ENCODE results near the gene ROR2.

Gene ROR2

DNA sequence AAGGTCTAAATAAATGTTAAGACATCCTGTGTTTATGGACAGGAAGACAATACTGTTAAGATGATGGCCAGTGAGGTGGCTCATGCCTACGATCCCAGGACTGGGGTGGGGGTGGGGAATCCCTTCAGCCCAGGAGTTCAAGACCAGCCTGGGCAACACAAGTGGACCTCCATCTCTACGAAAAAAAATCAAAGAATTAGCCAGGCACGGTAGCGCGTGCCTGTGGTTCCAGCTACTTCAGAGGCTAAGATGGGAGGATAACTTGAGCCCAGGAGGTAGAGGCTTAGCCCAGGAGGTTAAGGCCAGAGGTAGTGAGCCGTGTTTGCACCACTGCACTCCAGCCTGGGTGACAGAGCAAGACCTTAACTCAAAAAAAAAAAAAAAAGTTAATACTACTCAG lies 5.3 kb downstream of the ROR2 start:
- TF ChIP-seq, protein P1, sequence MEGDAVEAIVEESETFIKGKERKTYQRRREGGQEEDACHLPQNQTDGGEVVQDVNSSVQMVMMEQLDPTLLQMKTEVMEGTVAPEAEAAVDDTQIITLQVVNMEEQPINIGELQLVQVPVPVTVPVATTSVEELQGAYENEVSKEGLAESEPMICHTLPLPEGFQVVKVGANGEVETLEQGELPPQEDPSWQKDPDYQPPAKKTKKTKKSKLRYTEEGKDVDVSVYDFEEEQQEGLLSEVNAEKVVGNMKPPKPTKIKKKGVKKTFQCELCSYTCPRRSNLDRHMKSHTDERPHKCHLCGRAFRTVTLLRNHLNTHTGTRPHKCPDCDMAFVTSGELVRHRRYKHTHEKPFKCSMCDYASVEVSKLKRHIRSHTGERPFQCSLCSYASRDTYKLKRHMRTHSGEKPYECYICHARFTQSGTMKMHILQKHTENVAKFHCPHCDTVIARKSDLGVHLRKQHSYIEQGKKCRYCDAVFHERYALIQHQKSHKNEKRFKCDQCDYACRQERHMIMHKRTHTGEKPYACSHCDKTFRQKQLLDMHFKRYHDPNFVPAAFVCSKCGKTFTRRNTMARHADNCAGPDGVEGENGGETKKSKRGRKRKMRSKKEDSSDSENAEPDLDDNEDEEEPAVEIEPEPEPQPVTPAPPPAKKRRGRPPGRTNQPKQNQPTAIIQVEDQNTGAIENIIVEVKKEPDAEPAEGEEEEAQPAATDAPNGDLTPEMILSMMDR (IDR thresholded peaks at IDR 0.05; ENCODE audit: low read depth, low read length, missing control alignments): no peak
- no peak overlapping the region for H3K4me3 ChIP-seq (replicated peaks; ENCODE audit: low read depth, low read length)
- DNase-seq (ENCODE audit: extremely low read depth, low read depth): no peak

DNA sequence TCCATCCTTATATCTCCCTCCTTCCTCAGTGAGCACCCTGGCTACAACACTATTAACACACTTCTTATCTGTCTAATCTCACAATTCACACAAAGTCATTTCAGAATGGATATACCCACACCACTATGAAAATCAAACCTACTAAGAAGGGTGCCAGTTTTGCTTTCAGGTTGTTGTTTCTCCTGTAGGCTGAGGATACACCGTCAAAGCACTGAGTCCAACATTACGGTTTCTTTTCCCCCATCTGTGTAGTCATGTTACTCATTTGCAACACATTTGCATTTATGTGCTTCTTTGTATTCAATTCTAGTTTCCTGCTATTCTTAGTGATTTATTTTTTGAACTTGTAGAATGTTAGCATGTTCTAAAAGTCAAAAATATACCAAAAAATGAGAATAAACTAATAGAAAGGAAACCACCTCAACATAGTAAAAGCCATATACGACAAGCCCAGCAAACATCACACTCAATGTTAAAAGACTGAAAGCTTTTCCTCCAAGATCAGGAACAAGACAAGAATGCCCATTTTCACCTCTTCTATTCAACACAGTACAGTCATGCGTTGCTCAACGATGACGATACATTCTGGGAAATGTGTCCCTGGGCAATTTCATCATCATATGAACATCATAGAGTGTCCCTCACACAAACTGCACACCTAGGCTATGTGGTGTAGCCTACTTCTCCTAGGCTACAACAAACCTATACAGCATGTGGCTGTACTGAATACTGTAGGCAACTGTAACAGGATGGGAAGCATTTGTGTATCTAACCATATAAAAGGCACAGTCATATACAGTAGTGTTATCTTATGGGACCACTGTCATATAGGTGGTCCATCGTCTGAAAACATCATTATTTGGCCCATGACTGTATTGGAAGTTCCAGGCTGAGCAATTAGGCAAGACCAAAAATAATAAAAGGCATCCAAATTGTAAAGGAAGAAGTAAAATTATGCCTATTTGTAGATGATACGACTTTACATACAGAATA lies 6.3 kb downstream of the ROR2 start:
- TF ChIP-seq, protein P1 (IDR thresholded peaks at IDR 0.05; ENCODE audit: low read depth, low read length, missing control alignments): no peak
- no peak for DNase-seq (ENCODE audit: extremely low read depth, low read depth)
- H3K4me3 ChIP-seq (replicated peaks; ENCODE audit: low read depth, low read length): no peak overlapping the region

DNA sequence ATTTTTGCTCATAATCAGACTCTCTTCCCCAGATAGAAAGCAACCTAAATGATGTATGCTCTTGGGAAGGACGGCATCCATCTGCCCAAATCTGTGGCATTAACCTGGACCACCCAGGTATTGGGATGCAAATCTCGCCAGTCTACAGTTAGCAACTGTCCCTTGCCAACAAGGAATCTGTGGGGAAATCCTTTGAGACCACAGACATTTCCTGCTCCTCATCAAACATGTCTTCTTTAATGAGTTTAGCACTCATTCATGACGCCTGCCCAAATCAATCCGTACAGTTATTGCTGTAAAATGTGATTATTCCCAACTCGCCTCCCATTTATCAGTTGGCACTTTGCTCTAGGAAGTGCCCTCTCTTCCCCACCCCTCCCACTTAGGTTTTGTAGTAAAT lies 7.8 kb downstream of the ROR2 start:
- DNase-seq (ENCODE audit: extremely low read depth, low read depth): no peak
- TF ChIP-seq, protein P1 (IDR thresholded peaks at IDR 0.05; ENCODE audit: low read depth, low read length, missing control alignments): no peak

DNA sequence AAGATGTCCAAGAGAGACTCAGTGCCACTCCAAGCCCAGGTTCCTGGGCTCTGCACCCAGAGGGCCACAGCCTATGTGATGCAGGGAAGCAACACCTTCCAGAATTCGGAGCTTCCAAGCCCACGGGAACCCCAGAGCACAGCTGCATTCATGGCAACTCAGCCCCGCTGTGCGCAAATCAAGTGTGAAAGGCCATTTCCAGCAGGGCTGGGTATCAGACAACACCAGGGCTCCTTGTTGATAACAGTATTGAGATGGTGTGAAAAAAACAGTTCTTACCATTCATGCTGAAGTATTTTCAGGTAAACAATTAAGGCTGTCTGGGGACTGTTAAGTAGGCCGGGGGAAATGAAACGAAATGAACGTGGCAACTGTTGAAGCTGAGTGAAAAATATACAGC lies 10.1 kb downstream of the ROR2 start:
- TF ChIP-seq, protein P1 (IDR thresholded peaks at IDR 0.05; ENCODE audit: low read depth, low read length, missing control alignments): no peak
- no peak for DNase-seq (ENCODE audit: extremely low read depth, low read depth)
- no peak overlapping the region for H3K4me3 ChIP-seq (replicated peaks; ENCODE audit: low read depth, low read length)

More for the DNA sequence above, 7.8 kb downstream of the ROR2 start:
- H3K4me3 ChIP-seq (replicated peaks; ENCODE audit: low read depth, low read length): no peak overlapping the region

DNA sequence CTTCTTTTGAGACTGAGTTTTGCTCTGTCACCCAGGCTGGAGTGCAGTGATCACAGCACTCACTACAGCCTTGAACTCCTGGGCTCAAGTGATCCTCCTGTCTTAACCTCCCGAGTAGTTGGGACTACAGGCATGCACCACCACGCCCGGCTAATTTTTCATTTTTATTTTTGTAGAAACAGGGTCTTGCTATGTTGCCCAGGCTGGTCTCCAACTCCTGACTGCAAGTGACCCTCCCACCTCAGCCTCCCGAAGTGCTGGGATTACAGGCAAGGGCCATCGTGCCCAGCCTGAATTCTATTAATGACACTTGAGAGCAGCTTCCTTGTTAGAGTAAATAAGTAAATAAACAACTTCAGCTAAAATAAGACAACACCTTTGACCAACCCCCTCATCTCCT lies 12.3 kb downstream of the ROR2 start:
- DNase-seq (ENCODE audit: extremely low read depth, low read depth): no peak
- no peak overlapping the region for H3K4me3 ChIP-seq (replicated peaks; ENCODE audit: low read depth, low read length)
- TF ChIP-seq, protein P1 (IDR thresholded peaks at IDR 0.05; ENCODE audit: low read depth, low read length, missing control alignments): no peak

DNA sequence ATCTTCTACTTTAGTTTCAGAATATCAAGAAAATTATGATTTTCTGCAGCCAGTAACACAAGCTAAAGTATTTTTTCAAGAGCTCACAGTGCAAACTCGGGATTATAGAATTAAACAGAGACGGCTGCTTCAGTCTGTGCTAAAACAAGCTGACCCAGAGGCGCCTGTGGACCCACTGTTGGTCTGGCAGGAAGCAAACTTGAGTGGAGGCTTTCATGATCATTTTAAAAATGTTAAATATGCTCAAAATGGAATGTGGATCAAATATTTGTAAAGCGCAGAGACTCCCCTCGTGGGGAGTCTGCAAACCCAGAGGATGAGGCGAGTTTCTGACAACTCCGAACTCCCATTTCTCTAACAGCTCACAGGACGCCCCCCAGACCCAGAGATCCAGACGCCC lies 13.0 kb downstream of the ROR2 start:
- TF ChIP-seq, protein P1 (IDR thresholded peaks at IDR 0.05; ENCODE audit: low read depth, low read length, missing control alignments): no peak
- DNase-seq (ENCODE audit: extremely low read depth, low read depth): no peak
- H3K4me3 ChIP-seq (replicated peaks; ENCODE audit: low read depth, low read length): no peak overlapping the region

All from HFF-Myc (cell line).